ENCODE results near the gene DNAAF9.

- TF ChIP-seq, protein P1, sequence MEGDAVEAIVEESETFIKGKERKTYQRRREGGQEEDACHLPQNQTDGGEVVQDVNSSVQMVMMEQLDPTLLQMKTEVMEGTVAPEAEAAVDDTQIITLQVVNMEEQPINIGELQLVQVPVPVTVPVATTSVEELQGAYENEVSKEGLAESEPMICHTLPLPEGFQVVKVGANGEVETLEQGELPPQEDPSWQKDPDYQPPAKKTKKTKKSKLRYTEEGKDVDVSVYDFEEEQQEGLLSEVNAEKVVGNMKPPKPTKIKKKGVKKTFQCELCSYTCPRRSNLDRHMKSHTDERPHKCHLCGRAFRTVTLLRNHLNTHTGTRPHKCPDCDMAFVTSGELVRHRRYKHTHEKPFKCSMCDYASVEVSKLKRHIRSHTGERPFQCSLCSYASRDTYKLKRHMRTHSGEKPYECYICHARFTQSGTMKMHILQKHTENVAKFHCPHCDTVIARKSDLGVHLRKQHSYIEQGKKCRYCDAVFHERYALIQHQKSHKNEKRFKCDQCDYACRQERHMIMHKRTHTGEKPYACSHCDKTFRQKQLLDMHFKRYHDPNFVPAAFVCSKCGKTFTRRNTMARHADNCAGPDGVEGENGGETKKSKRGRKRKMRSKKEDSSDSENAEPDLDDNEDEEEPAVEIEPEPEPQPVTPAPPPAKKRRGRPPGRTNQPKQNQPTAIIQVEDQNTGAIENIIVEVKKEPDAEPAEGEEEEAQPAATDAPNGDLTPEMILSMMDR (conservative IDR thresholded peaks at IDR 0.05 in 1 of 2, IDR thresholded peaks at IDR 0.05 in 1 of 2; ENCODE audit: low read depth in 1 of 2, low read length in 2 of 2) = no peak
- no peak for TF ChIP-seq EZH2 (IDR thresholded peaks at IDR 0.05; ENCODE audit: low read length, missing control alignments)
These were observed 43.0 kb downstream of the DNAAF9 start for GRCh38 chr20:3364323-3365013.
